ENCODE data around the gene CDC5L.

DNA sequence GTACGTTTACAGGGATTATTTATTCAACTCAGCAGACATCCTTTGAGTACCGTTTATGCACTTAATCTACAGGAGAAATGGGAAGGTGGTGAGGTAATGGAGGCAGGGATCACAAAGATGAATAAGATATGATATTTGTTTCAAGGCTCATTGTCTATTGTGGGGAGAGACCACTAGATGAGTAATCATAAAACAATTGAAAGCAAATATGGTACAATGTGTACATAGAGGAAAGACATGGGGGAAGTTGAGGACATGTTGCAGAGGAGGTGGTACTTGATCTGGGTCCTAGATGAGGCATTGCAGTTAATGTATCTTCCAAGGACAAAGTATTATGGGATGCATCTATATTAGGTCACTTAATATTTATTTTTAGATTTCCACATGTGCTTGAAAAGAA is 13.7 kb upstream of the CDC5L start:
- TF ChIP-seq CTCF (conservative IDR thresholded peaks at IDR 0.05) (no peak), ZFX (IDR thresholded peaks at IDR 0.05) (no peak)

Data from C4-2B (cell line).